Neural progenitor cell (in vitro differentiated cells): ENCODE measurements around the gene POU6F2. TPM values are rescaled to one million over a fixed set of nuclear protein-coding genes. Genes with fewer than 3 reads are reported as not detected.
A peak's percentile ranks its signal among the peaks of the same experiment; 100 is the strongest.

ENCODE experiments used
- DNase-seq: peaks from one replicate; pipeline ENCODE4 v3.0.0-alpha.2; 2016; ENCODE audit warnings: low spot score
- H2AFZ ChIP-seq: fragments of 200-600 bp; sonication (generic); replicated peaks from 2 replicates; pipeline ENCODE4 v1.6.1; 2016; ENCODE audit warnings: antibody characterized with exemption
- H3F3A ChIP-seq: fragments of 200-600 bp; sonication (generic); 2 replicates; pipeline ENCODE4 v1.6.1; 2016; ENCODE audit warnings: antibody characterized with exemption, low read depth
- H3K27ac ChIP-seq: fragments of 200-600 bp; sonication (generic); 2 replicates; pipeline ENCODE4 v1.5.1; 2016; ENCODE audit warnings: mild to moderate bottlenecking
- H3K27me3 ChIP-seq: fragments of 200-600 bp; sonication (generic); 2 replicates; pipeline ENCODE4 v1.6.1; 2016; ENCODE audit warnings: mild to moderate bottlenecking, moderate library complexity
- H3K36me3 ChIP-seq: fragments of 200-600 bp; sonication (generic); 2 replicates; pipeline ENCODE4 v1.5.1; 2016
- H3K4me1 ChIP-seq: fragments of 200-600 bp; sonication (generic); 2 replicates; pipeline ENCODE4 v1.6.1; 2016; ENCODE audit warnings: mixed run types
- H3K4me2 ChIP-seq: fragments of 200-600 bp; sonication (generic); 2 replicates; pipeline ENCODE4 v1.6.1; 2016
- H3K4me3 ChIP-seq: fragments of 200-600 bp; sonication (generic); 2 replicates; pipeline ENCODE4 v1.5.1; 2016
- H3K79me2 ChIP-seq: fragments of 200-600 bp; sonication (generic); 2 replicates; pipeline ENCODE4 v1.6.1; 2016; ENCODE audit warnings: low read depth
- H3K9ac ChIP-seq: fragments of 200-600 bp; sonication (generic); 2 replicates; pipeline ENCODE4 v1.6.1; 2016
- H3K9me3 ChIP-seq: fragments of 200-600 bp; sonication (generic); 2 replicates; pipeline ENCODE4 v1.5.1; 2016; ENCODE audit warnings: low read depth
- H4K20me1 ChIP-seq: fragments of 200-600 bp; sonication (generic); 2 replicates; pipeline ENCODE4 v1.6.1; 2016; ENCODE audit warnings: low read depth
- H3K27ac Mint-ChIP-seq: 3 replicates; pipeline ENCODE4 v1.8.0; 2021; ENCODE audit warnings: mixed read lengths
- H3K27me3 Mint-ChIP-seq: 2 replicates; pipeline ENCODE4 v1.8.0; 2022; ENCODE audit warnings: low read depth, mild to moderate bottlenecking, inconsistent platforms, moderate library complexity, mixed read lengths; ENCODE audit not compliant: insufficient read depth
- H3K36me3 Mint-ChIP-seq: 3 replicates; pipeline ENCODE4 v1.8.0; 2021; ENCODE audit warnings: mixed read lengths
- H3K4me1 Mint-ChIP-seq: 3 replicates; pipeline ENCODE4 v1.8.0; 2021; ENCODE audit warnings: mixed read lengths
- H3K4me3 Mint-ChIP-seq: 3 replicates; pipeline ENCODE4 v1.8.0; 2021; ENCODE audit warnings: mild to moderate bottlenecking, moderate library complexity, mixed read lengths
- H3K9me3 Mint-ChIP-seq: 3 replicates; pipeline ENCODE4 v1.8.0; 2020; ENCODE audit warnings: mixed read lengths
- CTCF ChIP-seq: fragments of 200-600 bp; sonication (generic); IDR thresholded peaks from 2 replicates; pipeline ENCODE4 v1.5.1; 2017; ENCODE audit warnings: antibody characterized with exemption, mild to moderate bottlenecking
- EZH2 ChIP-seq: fragments of 200-600 bp; sonication (generic); IDR thresholded peaks from 2 replicates; pipeline ENCODE4 v1.6.1; 2017; ENCODE audit warnings: antibody characterized with exemption, mild to moderate bottlenecking, moderate library complexity
- EZH2phosphoT487 ChIP-seq: fragments of 200-600 bp; sonication (generic); IDR thresholded peaks from 2 replicates; pipeline ENCODE4 v1.6.1; 2017; ENCODE audit warnings: antibody characterized with exemption
- total RNA-seq: library from RNA; depleted of rRNA; stranded (reverse); fragments of >200 nt; gene quantifications from 2 replicates; pipeline ENCODE4 v1.2.3, GENCODE V29; 2015; ENCODE audit warnings: low replicate concordance

The POU6F2 gene
- total RNA-seq, 1 donor from 2014 or later = 3.4 TPM

GRCh38 chr7:38932509-38933168 is 45.1 kb upstream of the POU6F2 start:
- Histone ChIP-seq H3K4me1 (peaks cover 16% of the 10 kb centered on the region), H3K4me3 (no peak overlapping the region), H3F3A (no peaks in the 10 kb centered on the region), H3K27me3 (no peaks in the 10 kb centered on the region), H3K4me2 (no peak overlapping the region), H3K36me3 (no peaks in the 10 kb centered on the region), H3K9me3 (no peaks in the 10 kb centered on the region), H3K9ac (no peak overlapping the region), H3K27ac (no peak overlapping the region), H4K20me1 (no peaks in the 10 kb centered on the region), H2AFZ (peak overlapping the region; percentile 90), H3K79me2 (no peaks in the 10 kb centered on the region)
- peak; percentile 82 for DNase-seq
- Mint-ChIP-seq H3K36me3 (no peaks in the 10 kb centered on the region), H3K27ac (no peak overlapping the region), H3K4me3 (no peak overlapping the region), H3K9me3 (no peaks in the 10 kb centered on the region), H3K4me1 (peaks cover 37% of the 10 kb centered on the region), H3K27me3 (no peaks in the 10 kb centered on the region)
- TF ChIP-seq EZH2 = no peak
- TF ChIP-seq CTCF = peak; percentile 100

GRCh38 chr7:38934051-38934450 is 43.7 kb upstream of the POU6F2 start:
- H3K27me3 Mint-ChIP-seq = no peaks in the 10 kb centered on the region
- H3K27ac Mint-ChIP-seq = no peak overlapping the region
- TF ChIP-seq EZH2 (no peak), EZH2phosphoT487 (no peak), CTCF (no peak)
- H4K20me1 ChIP-seq = no peaks in the 10 kb centered on the region
- H3K9me3 Mint-ChIP-seq = no peaks in the 10 kb centered on the region
- no peak overlapping the region for H3K4me2 ChIP-seq
- no peaks in the 10 kb centered on the region for H3K36me3 ChIP-seq
- no peak overlapping the region for H2AFZ ChIP-seq
- no peaks in the 10 kb centered on the region for H3K27me3 ChIP-seq
- no peak for DNase-seq
- no peak overlapping the region for H3K9ac ChIP-seq
- H3F3A ChIP-seq = no peaks in the 10 kb centered on the region
- no peaks in the 10 kb centered on the region for H3K79me2 ChIP-seq
- no peak overlapping the region for H3K27ac ChIP-seq
- H3K4me3 ChIP-seq = no peak overlapping the region
- H3K36me3 Mint-ChIP-seq = no peaks in the 10 kb centered on the region
- no peaks in the 10 kb centered on the region for H3K9me3 ChIP-seq
- H3K4me1 ChIP-seq = peaks cover 22% of the 10 kb centered on the region
- H3K4me1 Mint-ChIP-seq = peaks cover 40% of the 10 kb centered on the region
- H3K4me3 Mint-ChIP-seq = no peak overlapping the region

- H3K27ac Mint-ChIP-seq = no peak overlapping the region
- Histone ChIP-seq H3K9ac (no peak overlapping the region), H3K4me3 (no peak overlapping the region), H3K27ac (no peak overlapping the region), H3K79me2 (no peaks in the 10 kb centered on the region), H3K4me1 (peaks cover 18% of the 10 kb centered on the region), H3K27me3 (no peaks in the 10 kb centered on the region), H3K36me3 (no peaks in the 10 kb centered on the region), H3K4me2 (no peak overlapping the region), H3K9me3 (no peaks in the 10 kb centered on the region), H4K20me1 (no peaks in the 10 kb centered on the region), H2AFZ (no peak overlapping the region), H3F3A (no peaks in the 10 kb centered on the region)
- H3K4me3 Mint-ChIP-seq = no peak overlapping the region
- H3K4me1 Mint-ChIP-seq = peaks cover 35% of the 10 kb centered on the region
- H3K9me3 Mint-ChIP-seq = no peaks in the 10 kb centered on the region
- no peaks in the 10 kb centered on the region for H3K36me3 Mint-ChIP-seq
- peak; percentile 48 for DNase-seq
- H3K27me3 Mint-ChIP-seq = no peaks in the 10 kb centered on the region
- no peak for TF ChIP-seq EZH2phosphoT487
- no peak for TF ChIP-seq EZH2
- no peak for TF ChIP-seq CTCF
Measured at GRCh38 chr7:38934536-38934935, 43.2 kb upstream of the POU6F2 start.
